ENCODE data around the gene TNFSF13. TPM values are rescaled to one million over a fixed set of nuclear protein-coding genes. Genes with fewer than 3 reads are reported as not detected.

The TNFSF13 gene
- total RNA-seq, 1 experiment from 2014 or later = 46.4 TPM

GRCh38 chr17:7513850-7514419 is 44.6 kb upstream of the TNFSF13 start:
- no peaks in the 10 kb centered on the region for H3K79me2 ChIP-seq (ENCODE audit: low read depth)
- H3K4me2 ChIP-seq = no peak overlapping the region
- no peaks in the 10 kb centered on the region for H3K9me2 ChIP-seq (ENCODE audit: insufficient read depth)
- no peaks in the 10 kb centered on the region for H3K9me3 ChIP-seq (ENCODE audit: insufficient read depth, low read depth)
- H2AFZ ChIP-seq = no peak overlapping the region
- CTCF ChIA-PET = interaction anchor here (0.6 to 2.9 kb wide), 4 partner anchors 43 to 114 kb away, joined by 3 to 22 read pairs (median 3); no protein-coding TSS in a partner anchor
- POLR2A ChIA-PET (ENCODE audit: unreplicated experiment) = interaction anchor here (0.6 kb wide), 1 partner anchor 61 kb away, joined by 8 read pairs; no protein-coding TSS in a partner anchor
- no peak overlapping the region for H3K27ac ChIP-seq
- H3K4me1 ChIP-seq (replicated peaks; ENCODE audit: insufficient read depth) = no peaks in the 10 kb centered on the region
- H3K27me3 ChIP-seq (ENCODE audit: insufficient read depth, low read depth) = no peaks in the 10 kb centered on the region
- H3F3A ChIP-seq (ENCODE audit: insufficient read depth, low read depth) = peaks cover 7% of the 10 kb centered on the region; the same call in 1 of the 2 replicates
- no peaks in the 10 kb centered on the region for H3K36me3 ChIP-seq (ENCODE audit: low read depth)
- BruUV-seq (replicated peaks) = no TSS peak
- intact Hi-C loops (cut with micrococcal nuclease; ENCODE audit: unreplicated experiment) = loop anchor here (1.0 to 5.0 kb wide), 3 partner anchors 47 to 173 kb away; partner anchors contain the start of genes SENP3, TP53 and WRAP53
- no peaks in the 10 kb centered on the region for H4K20me1 ChIP-seq (ENCODE audit: insufficient read depth)
- H3K4me3 ChIP-seq = no peak overlapping the region
- no peak for DNase-seq
- no peak for TF ChIP-seq EZH2 (IDR thresholded peaks at IDR 0.05; ENCODE audit: low read depth)
- TF ChIP-seq, protein P1, sequence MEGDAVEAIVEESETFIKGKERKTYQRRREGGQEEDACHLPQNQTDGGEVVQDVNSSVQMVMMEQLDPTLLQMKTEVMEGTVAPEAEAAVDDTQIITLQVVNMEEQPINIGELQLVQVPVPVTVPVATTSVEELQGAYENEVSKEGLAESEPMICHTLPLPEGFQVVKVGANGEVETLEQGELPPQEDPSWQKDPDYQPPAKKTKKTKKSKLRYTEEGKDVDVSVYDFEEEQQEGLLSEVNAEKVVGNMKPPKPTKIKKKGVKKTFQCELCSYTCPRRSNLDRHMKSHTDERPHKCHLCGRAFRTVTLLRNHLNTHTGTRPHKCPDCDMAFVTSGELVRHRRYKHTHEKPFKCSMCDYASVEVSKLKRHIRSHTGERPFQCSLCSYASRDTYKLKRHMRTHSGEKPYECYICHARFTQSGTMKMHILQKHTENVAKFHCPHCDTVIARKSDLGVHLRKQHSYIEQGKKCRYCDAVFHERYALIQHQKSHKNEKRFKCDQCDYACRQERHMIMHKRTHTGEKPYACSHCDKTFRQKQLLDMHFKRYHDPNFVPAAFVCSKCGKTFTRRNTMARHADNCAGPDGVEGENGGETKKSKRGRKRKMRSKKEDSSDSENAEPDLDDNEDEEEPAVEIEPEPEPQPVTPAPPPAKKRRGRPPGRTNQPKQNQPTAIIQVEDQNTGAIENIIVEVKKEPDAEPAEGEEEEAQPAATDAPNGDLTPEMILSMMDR (conservative IDR thresholded peaks at IDR 0.05) = no peak

- CTCF ChIA-PET = interaction anchor here (0.6 to 2.9 kb wide), 5 partner anchors 45 to 155 kb away, joined by 3 to 22 read pairs (median 4); no protein-coding TSS in a partner anchor
- Histone ChIP-seq H3K9me2 (ENCODE audit: insufficient read depth) (no peaks in the 10 kb centered on the region), H3F3A (ENCODE audit: insufficient read depth, low read depth) (peaks cover 7% of the 10 kb centered on the region; the same call in 1 of the 2 replicates), H2AFZ (no peak overlapping the region), H3K4me2 (no peak overlapping the region), H3K79me2 (ENCODE audit: low read depth) (no peaks in the 10 kb centered on the region), H3K36me3 (ENCODE audit: low read depth) (no peaks in the 10 kb centered on the region), H3K4me1 (replicated peaks; ENCODE audit: insufficient read depth) (no peaks in the 10 kb centered on the region), H3K27me3 (ENCODE audit: insufficient read depth, low read depth) (no peaks in the 10 kb centered on the region), H4K20me1 (ENCODE audit: insufficient read depth) (no peaks in the 10 kb centered on the region), H3K9me3 (ENCODE audit: insufficient read depth, low read depth) (no peaks in the 10 kb centered on the region), H3K4me3 (no peak overlapping the region), H3K27ac (no peak overlapping the region)
- BruUV-seq (replicated peaks) = no TSS peak
- intact Hi-C loops (cut with micrococcal nuclease; ENCODE audit: unreplicated experiment) = no loop called here
- TF ChIP-seq EZH2 (IDR thresholded peaks at IDR 0.05; ENCODE audit: low read depth) = no peak
- TF ChIP-seq, protein P1 (conservative IDR thresholded peaks at IDR 0.05) = no peak
- POLR2A ChIA-PET (ENCODE audit: unreplicated experiment) = no interaction called here
- DNase-seq = no peak
Measured at GRCh38 chr17:7515911-7516610, 42.5 kb upstream of the TNFSF13 start.

GRCh38 chr17:7523033-7523432 is 35.5 kb upstream of the TNFSF13 start:
- Histone ChIP-seq H4K20me1 (ENCODE audit: insufficient read depth) (no peaks in the 10 kb centered on the region), H3K9me3 (ENCODE audit: insufficient read depth, low read depth) (no peaks in the 10 kb centered on the region), H3K27me3 (ENCODE audit: insufficient read depth, low read depth) (no peaks in the 10 kb centered on the region), H3K9me2 (ENCODE audit: insufficient read depth) (no peaks in the 10 kb centered on the region), H2AFZ (no peak overlapping the region), H3K4me1 (replicated peaks; ENCODE audit: insufficient read depth) (no peaks in the 10 kb centered on the region), H3K79me2 (ENCODE audit: low read depth) (no peaks in the 10 kb centered on the region), H3K36me3 (ENCODE audit: low read depth) (no peaks in the 10 kb centered on the region), H3F3A (ENCODE audit: insufficient read depth, low read depth) (no peaks in the 10 kb centered on the region), H3K4me2 (no peak overlapping the region), H3K27ac (no peak overlapping the region), H3K4me3 (no peak overlapping the region)
- intact Hi-C loops (cut with micrococcal nuclease; ENCODE audit: unreplicated experiment) = no loop called here
- CTCF ChIA-PET = interaction anchor here (0.6 kb wide), 1 partner anchor 23 kb away, joined by 15 read pairs; no protein-coding TSS in a partner anchor
- no peak for DNase-seq
- TF ChIP-seq, protein P1 (conservative IDR thresholded peaks at IDR 0.05) = peak; percentile 52
- TF ChIP-seq EZH2 (IDR thresholded peaks at IDR 0.05; ENCODE audit: low read depth) = no peak
- no TSS peak for BruUV-seq (replicated peaks)
- POLR2A ChIA-PET (ENCODE audit: unreplicated experiment) = interaction anchor here (0.6 kb wide), 1 partner anchor 14 kb away, joined by 4 read pairs; no protein-coding TSS in a partner anchor

Data from PC-9 (cell line).